ENCODE data around the gene CORO1C. TPM values are rescaled to one million over a fixed set of nuclear protein-coding genes. Genes with fewer than 3 reads are reported as not detected.

The CORO1C gene
- total RNA-seq, 1 donor from 2014 or later: 39.2 TPM

GRCh38 chr12:108727868-108728735, 3.2 kb downstream of the CORO1C start:
- DNase-seq (ENCODE audit: low spot score) (no peak), ATAC-seq (no peak)

DNA sequence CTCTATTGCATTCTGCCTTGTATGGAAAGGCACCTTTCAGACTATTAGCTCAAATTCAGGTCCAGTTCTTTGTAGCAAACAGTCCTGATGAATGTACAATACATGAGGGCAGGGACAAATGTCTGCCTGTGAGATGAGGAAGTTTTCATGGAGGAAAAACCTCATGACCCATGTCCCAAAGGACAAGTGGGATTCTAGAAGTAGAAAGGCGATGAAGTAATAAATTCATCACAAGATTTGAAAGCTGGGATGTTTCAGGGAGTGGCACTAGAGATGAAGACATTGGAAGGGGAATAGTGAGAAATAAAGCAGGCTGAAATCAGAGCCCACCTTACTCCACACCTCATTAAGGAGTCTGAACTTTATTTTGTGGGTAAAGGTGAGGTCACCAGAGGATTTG, 4.2 kb downstream of the CORO1C start:
- no peak for ATAC-seq
- DNase-seq (ENCODE audit: low spot score): no peak

DNA sequence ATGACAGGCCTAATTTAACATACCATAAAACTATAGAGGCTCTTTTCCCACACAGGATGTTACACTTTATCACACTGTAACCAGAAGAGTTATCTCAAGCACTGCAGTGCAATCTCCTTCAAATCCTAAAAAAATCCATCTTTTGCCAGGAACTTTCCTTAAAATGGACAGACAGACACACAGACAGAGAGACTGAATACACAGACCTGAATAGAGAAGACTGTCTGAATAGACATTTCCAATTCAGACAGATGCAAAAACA, 6.5 kb downstream of the CORO1C start:
- ATAC-seq (no peak), DNase-seq (ENCODE audit: low spot score) (no peak)

DNA sequence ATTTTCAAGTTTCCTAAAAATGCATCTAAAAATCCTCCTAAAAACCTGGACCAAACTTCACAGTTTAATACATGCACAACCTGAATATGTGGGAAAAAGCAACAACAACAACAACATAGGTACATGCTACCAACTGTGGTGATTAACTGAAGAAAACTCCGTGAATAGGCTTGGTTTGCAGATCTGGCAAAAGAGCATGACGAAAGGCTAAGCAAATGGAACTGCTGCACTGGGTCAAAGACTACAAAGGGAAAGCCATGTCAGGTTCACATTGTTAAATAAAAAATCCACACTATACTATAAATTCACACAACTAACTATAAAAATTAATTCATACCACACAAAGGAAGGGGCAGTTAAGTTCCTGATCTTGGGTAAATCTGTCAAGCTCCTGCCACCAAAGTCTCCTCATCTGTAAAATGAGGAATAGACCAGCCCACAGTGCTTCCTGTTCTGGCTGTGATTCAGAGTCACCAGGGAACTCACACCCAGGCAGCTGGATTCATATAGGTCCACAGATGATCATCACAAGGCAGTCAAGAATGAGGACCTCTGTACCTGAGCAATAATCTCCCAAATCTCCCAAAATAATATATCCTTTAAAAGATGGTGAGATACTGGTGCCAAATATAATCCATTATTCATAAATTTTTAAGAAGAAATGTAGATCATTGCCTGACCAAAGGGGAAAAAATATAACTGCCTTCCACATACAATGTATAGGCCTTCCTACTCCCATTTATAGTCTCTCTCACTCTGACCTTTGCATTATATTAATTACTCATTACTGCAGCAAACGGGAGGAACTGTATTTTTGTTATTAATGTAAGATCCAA, 7.0 kb downstream of the CORO1C start:
- ATAC-seq (peak; percentile 81), DNase-seq (ENCODE audit: low spot score) (no peak)

- peak; percentile 31 for ATAC-seq
- DNase-seq (ENCODE audit: low spot score): no peak
Observed at GRCh38 chr12:108722992-108723766, 8.1 kb downstream of the CORO1C start.

- no peak for DNase-seq (ENCODE audit: low spot score)
- no peak for ATAC-seq
Observed at GRCh38 chr12:108722463-108722862, 8.9 kb downstream of the CORO1C start.

DNA sequence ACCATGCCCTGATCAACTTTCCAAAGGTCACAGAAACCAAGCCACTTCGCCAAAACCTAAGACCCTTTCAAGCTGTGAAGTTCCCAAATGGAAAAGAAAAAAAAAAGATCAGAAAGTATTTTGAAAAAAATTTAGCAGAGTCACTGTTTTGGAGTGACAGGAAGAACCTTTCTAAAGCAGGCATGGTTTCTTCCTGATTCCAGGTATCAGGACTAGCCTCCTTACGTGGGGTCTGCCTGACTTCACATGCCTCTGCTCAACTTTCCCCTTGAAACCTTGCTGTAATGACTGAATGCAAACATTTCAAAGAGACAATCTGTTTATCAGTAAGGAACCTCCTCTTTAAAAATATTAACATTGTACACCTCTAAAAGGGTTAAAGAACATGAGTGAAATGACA, 9.5 kb downstream of the CORO1C start:
- no peak for ATAC-seq
- DNase-seq (ENCODE audit: low spot score): no peak

- ATAC-seq: no peak
Observed at GRCh38 chr12:108720757-108721514, 10.4 kb downstream of the CORO1C start.

GRCh38 chr12:108717243-108717642, 14.1 kb downstream of the CORO1C start:
- ATAC-seq (no peak), DNase-seq (ENCODE audit: low spot score) (no peak)

More at GRCh38 chr12:108720757-108721514, 10.4 kb downstream of the CORO1C start:
- no peak for DNase-seq (ENCODE audit: low spot score)

DNA sequence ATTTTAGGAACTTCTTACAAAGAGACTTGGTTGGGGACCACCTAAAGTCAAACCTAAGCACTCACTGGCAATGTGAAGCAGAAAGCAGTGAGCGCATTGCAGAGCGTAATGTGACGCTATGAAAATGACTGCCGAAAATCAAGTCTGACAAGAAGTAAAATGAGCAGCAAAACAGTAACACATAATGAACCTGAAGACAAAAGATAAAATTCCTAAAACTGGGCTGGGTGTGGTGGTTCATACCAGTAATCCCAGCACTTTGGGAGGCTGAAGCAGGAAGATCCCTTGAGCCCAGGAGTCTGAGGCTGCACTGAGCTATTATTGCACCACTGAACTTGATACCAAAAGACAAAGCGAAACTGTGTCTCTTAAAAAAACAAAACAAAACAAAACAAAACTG, 16.5 kb downstream of the CORO1C start:
- DNase-seq (ENCODE audit: low spot score): no peak
- no peak for ATAC-seq

- DNase-seq (ENCODE audit: low spot score) (no peak), ATAC-seq (no peak)
Observed at GRCh38 chr12:108713471-108713870, 17.8 kb downstream of the CORO1C start.

GRCh38 chr12:108712925-108713203, 18.5 kb downstream of the CORO1C start:
- no peak for ATAC-seq
- no peak for DNase-seq (ENCODE audit: low spot score)

GRCh38 chr12:108712165-108712924, 19.0 kb downstream of the CORO1C start:
- ATAC-seq: no peak
- no peak for DNase-seq (ENCODE audit: low spot score)

GRCh38 chr12:108711489-108712164, 19.7 kb downstream of the CORO1C start:
- ATAC-seq: no peak
- DNase-seq (ENCODE audit: low spot score): no peak

GRCh38 chr12:108709697-108710096, 21.6 kb downstream of the CORO1C start:
- ATAC-seq (no peak), DNase-seq (ENCODE audit: low spot score) (no peak)

DNA sequence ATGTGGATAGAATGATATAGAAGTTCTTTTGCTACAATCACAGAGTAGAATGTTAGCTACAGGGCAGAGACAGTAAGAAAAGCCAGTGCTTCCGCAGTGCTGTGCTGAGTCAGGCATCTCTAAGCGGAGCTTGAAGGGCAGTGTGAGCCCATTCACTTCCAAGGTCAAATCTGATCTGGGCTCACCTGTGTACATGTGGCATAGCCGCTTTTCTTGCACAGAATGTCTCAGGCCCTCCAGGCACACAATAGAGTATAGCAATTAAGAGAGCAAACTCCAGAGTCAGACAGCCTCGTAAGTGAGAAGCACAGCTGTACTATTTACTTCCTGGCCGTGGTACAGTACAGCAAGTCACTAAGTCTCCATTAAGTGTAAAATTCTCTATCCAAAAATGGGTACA, 26.8 kb downstream of the CORO1C start:
- DNase-seq (ENCODE audit: low spot score) (no peak), ATAC-seq (peak; percentile 40)

DNA sequence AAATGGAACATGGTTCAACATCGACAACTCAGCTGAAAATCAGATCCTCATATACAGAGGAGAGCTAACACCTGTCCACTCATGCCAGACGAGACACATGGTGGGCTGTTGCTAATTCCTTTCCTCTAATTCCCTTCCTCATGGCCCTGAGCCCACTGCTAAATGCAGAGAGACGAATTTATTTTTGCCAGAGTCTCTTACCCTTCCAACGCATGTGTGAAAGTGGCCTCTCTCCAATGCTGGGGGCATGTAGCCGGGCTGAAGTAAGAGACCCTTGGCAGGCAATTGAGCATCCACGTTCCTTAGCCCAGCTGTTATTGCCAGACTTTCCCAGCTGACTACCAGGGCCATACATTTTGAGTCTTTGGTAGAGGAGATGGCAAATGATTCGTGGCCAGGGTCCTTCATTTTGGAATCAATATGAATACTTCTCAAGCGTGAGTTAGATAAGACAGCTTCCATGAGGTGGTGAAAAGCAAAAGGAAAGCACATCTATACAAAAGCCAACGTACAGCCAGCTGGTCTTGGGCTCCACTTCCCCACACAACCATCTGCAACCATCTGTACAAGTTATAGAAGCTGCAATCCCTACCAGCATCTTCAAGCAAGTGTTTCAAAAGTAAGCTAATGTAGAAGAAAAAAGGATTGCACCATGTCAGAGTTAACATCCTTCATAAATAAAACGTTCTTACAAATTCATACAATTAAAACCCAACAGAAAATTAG, 28.6 kb downstream of the CORO1C start:
- DNase-seq (ENCODE audit: low spot score) (no peak), ATAC-seq (no peak)

GRCh38 chr12:108701779-108702441, 29.4 kb downstream of the CORO1C start:
- ATAC-seq (no peak), DNase-seq (ENCODE audit: low spot score) (no peak)

All from left lobe of liver (tissue), 2 donors.